ENCODE measurements around the gene TAF8. TPM values are rescaled to one million over a fixed set of nuclear protein-coding genes. Genes with fewer than 3 reads are reported as not detected.

TAF8 gene
- total RNA-seq, 1 experiment from 2014 or later = 35.5 TPM

- Histone ChIP-seq H3K4me1 (ENCODE audit: control insufficient read depth, insufficient read depth, low read length) (peaks cover 12% of the 10 kb centered on the region), H3K27me3 (ENCODE audit: control insufficient read depth, insufficient read depth, low read length) (no peaks in the 10 kb centered on the region), H3K9me3 (ENCODE audit: control insufficient read depth, insufficient read depth, low read depth, low read length) (no peaks in the 10 kb centered on the region), H3K27ac (ENCODE audit: low read length) (no peak overlapping the region), H3K4me3 (ENCODE audit: low read depth in 2 of 2, low read length in 2 of 2) (no peak overlapping the region), H3K36me3 (ENCODE audit: control insufficient read depth, insufficient read depth, low read length) (no peaks in the 10 kb centered on the region)
- TF ChIP-seq TCF7L2 (IDR thresholded peaks at IDR 0.05; ENCODE audit: low read depth, low read length) = no peak
- no peak for TF ChIP-seq POLR2AphosphoS5 (IDR thresholded peaks at IDR 0.05; ENCODE audit: low read depth, low read length)
- TF ChIP-seq SIN3A (IDR thresholded peaks at IDR 0.05; ENCODE audit: borderline replicate concordance, insufficient read depth, low read depth, low read length) = no peak
- ChIA-PET POLR2A (no interaction called here), CTCF (no interaction called here)
- intact Hi-C loops (cut with micrococcal nuclease; ENCODE audit: unreplicated experiment) = no loop called here
- no TSS peak for BruUV-seq (replicated peaks)
- ATAC-seq = no peak
- in situ Hi-C loops (cut with HindIII; ENCODE audit: low pct_unique_long_range_greater_than_20kb, low sequenced_read_pairs) = no loop called here
- no peak for DNase-seq (ENCODE audit: low read depth, low spot score)
These were observed 52.9 kb downstream of the TAF8 start for GRCh38 chr6:42103216-42103615.

GRCh38 chr6:42103753-42104094 lies 53.4 kb downstream of the TAF8 start:
- POLR2A ChIA-PET = no interaction called here
- no peaks in the 10 kb centered on the region for H3K36me3 ChIP-seq (ENCODE audit: control insufficient read depth, insufficient read depth, low read length)

More at GRCh38 chr6:42103753-42104094, 53.4 kb downstream of the TAF8 start:
- H3K27me3 ChIP-seq (ENCODE audit: control insufficient read depth, insufficient read depth, low read length) = no peaks in the 10 kb centered on the region
- intact Hi-C loops (cut with micrococcal nuclease; ENCODE audit: unreplicated experiment) (no loop called here), in situ Hi-C loops (cut with HindIII; ENCODE audit: low pct_unique_long_range_greater_than_20kb, low sequenced_read_pairs) (no loop called here)
- H3K4me3 ChIP-seq (ENCODE audit: low read depth in 2 of 2, low read length in 2 of 2) = no peak overlapping the region
- BruUV-seq (replicated peaks) = no TSS peak
- peaks cover 12% of the 10 kb centered on the region for H3K4me1 ChIP-seq (ENCODE audit: control insufficient read depth, insufficient read depth, low read length)
- CTCF ChIA-PET = no interaction called here
- no peaks in the 10 kb centered on the region for H3K9me3 ChIP-seq (ENCODE audit: control insufficient read depth, insufficient read depth, low read depth, low read length)
- H3K27ac ChIP-seq (ENCODE audit: low read length) = no peak overlapping the region
- DNase-seq (ENCODE audit: low read depth, low spot score) = no peak
- TF ChIP-seq REST (IDR thresholded peaks at IDR 0.05; ENCODE audit: insufficient read depth in 1 of 2, low read depth in 2 of 2, low read length in 1 of 2) (no peak), CTCF (IDR thresholded peaks at IDR 0.05) (no peak), TCF7L2 (IDR thresholded peaks at IDR 0.05; ENCODE audit: low read depth, low read length) (no peak), POLR2AphosphoS5 (IDR thresholded peaks at IDR 0.05; ENCODE audit: low read depth, low read length) (no peak), SIN3A (IDR thresholded peaks at IDR 0.05; ENCODE audit: borderline replicate concordance, insufficient read depth, low read depth, low read length) (no peak)
- ATAC-seq = no peak

Measured in Panc1 (cell line).